Parathyroid adenoma (tissue), 2 donors: Measurements from ENCODE around the gene TOM1.
A peak's percentile ranks its signal among the peaks of the same experiment; 100 is the strongest.

Experiments
- H2AFZ ChIP-seq: fragments of 300-600 bp; sonication (generic); one replicate; pipeline ENCODE4 v1.7.0; 2017; ENCODE audit warnings: antibody characterized with exemption, mild to moderate bottlenecking
- H3K27ac ChIP-seq: fragments of 300-600 bp; sonication (generic); one replicate; pipeline ENCODE4 v1.7.0; 2017
- H3K27me3 ChIP-seq: fragments of 300-600 bp; sonication (generic); one replicate; pipeline ENCODE4 v1.7.0; 2017; ENCODE audit warnings: low read length; ENCODE audit not compliant: control insufficient read depth, insufficient read depth
- H3K36me3 ChIP-seq: fragments of 300-600 bp; sonication (generic); one replicate; pipeline ENCODE4 v1.7.0; 2017; ENCODE audit warnings: low read length; ENCODE audit not compliant: control insufficient read depth, insufficient read depth
- H3K4me1 ChIP-seq: fragments of 300-600 bp; sonication (generic); one replicate; pipeline ENCODE4 v1.7.0; 2017; ENCODE audit warnings: control low read depth
- H3K4me2 ChIP-seq: fragments of 300-600 bp; sonication (generic); one replicate; pipeline ENCODE4 v1.7.0; 2017; ENCODE audit warnings: low read length
- H3K4me3 ChIP-seq: fragments of 300-600 bp; sonication (generic); one replicate; pipeline ENCODE4 v1.7.0; 2017; ENCODE audit warnings: low read depth, low read length
- H3K79me2 ChIP-seq: fragments of 300-600 bp; sonication (generic); one replicate; pipeline ENCODE4 v1.7.0; 2017; ENCODE audit warnings: control low read depth
- H3K9ac ChIP-seq: fragments of 300-600 bp; sonication (generic); one replicate; pipeline ENCODE4 v1.7.0; 2017; ENCODE audit warnings: mild to moderate bottlenecking
- H3K9me3 ChIP-seq: fragments of 300-600 bp; sonication (generic); one replicate; pipeline ENCODE4 v1.7.0; 2017; ENCODE audit warnings: low read length; ENCODE audit not compliant: control insufficient read depth
- CTCF ChIP-seq: fragments of 300-600 bp; sonication (generic); IDR thresholded peaks from one replicate; pipeline ENCODE4 v1.7.0; 2017; ENCODE audit warnings: antibody characterized with exemption, mild to moderate bottlenecking
- donor health status: primary hyperparathyroidism.

TOM1 gene

GRCh38 chr22:35299673-35300499 lies at the start of gene TOM1:
Gene TOM1 (plus strand): TSS chr22:35299894. CDS start chr22:35299929, 35 bp downstream.
- peak within 1 kb of the TSS; percentile 98 for H3K4me3 ChIP-seq

GRCh38 chr22:35250156-35250555 lies 49.5 kb upstream of the TOM1 start:
- Histone ChIP-seq H3K79me2 (no peaks in the 10 kb centered on the region), H3K9ac (no peak overlapping the region), H3K36me3 (no peaks in the 10 kb centered on the region), H3K4me2 (no peak overlapping the region), H3K4me1 (no peaks in the 10 kb centered on the region), H2AFZ (no peak overlapping the region), H3K27ac (no peak overlapping the region), H3K9me3 (no peaks in the 10 kb centered on the region), H3K27me3 (no peaks in the 10 kb centered on the region), H3K4me3 (no peak overlapping the region)
- no peak for TF ChIP-seq CTCF

More at GRCh38 chr22:35299673-35300499, at the start of gene TOM1:
- peak within 1 kb of the TSS; percentile 93 for H3K27ac ChIP-seq
- no peaks in the 10 kb centered on the region for H3K4me1 ChIP-seq
- no peaks in the 10 kb centered on the region for H3K9me3 ChIP-seq
- H3K79me2 ChIP-seq = peaks cover 18% of the 10 kb centered on the region
- H2AFZ ChIP-seq = peak within 1 kb of the TSS; percentile 91
- no peaks in the 10 kb centered on the region for H3K36me3 ChIP-seq
- H3K9ac ChIP-seq = peak within 1 kb of the TSS; percentile 67
- no peaks in the 10 kb centered on the region for H3K27me3 ChIP-seq
- no peak for TF ChIP-seq CTCF
- H3K4me2 ChIP-seq = peak within 1 kb of the TSS; percentile 88

GRCh38 chr22:35253946-35254345 lies 45.7 kb upstream of the TOM1 start:
- H3K27ac ChIP-seq = no peak overlapping the region
- no peaks in the 10 kb centered on the region for H3K4me1 ChIP-seq
- no peaks in the 10 kb centered on the region for H3K79me2 ChIP-seq
- H3K27me3 ChIP-seq = no peaks in the 10 kb centered on the region
- no peak overlapping the region for H3K4me2 ChIP-seq
- TF ChIP-seq CTCF = no peak
- no peak overlapping the region for H3K4me3 ChIP-seq
- no peak overlapping the region for H3K9ac ChIP-seq
- no peaks in the 10 kb centered on the region for H3K9me3 ChIP-seq
- no peaks in the 10 kb centered on the region for H3K36me3 ChIP-seq
- no peak overlapping the region for H2AFZ ChIP-seq

- Histone ChIP-seq H3K36me3 (no peaks in the 10 kb centered on the region), H3K4me2 (peak overlapping the region; percentile 68), H3K27ac (peak overlapping the region; percentile 81), H3K4me3 (peak overlapping the region; percentile 83), H3K4me1 (no peaks in the 10 kb centered on the region), H2AFZ (peak overlapping the region; percentile 95), H3K27me3 (no peaks in the 10 kb centered on the region), H3K9me3 (no peaks in the 10 kb centered on the region), H3K9ac (no peak overlapping the region), H3K79me2 (no peaks in the 10 kb centered on the region)
- TF ChIP-seq CTCF = no peak
Measured at GRCh38 chr22:35257002-35257320, 42.7 kb upstream of the TOM1 start.
